H1 (cell line): ENCODE data around the gene MPLKIP. TPM values are rescaled to one million over a fixed set of nuclear protein-coding genes. Genes with fewer than 3 reads are reported as not detected.

ENCODE experiments used
- polyA plus RNA-seq, 7 experiments: library from polyadenylated mRNA; depleted of rRNA in 3 of 7; stranded (reverse) in 5 of 7; unstranded in 2 of 7; fragments of >200 nt in 5 of 7; fragments of 200-250 nt in 2 of 7; gene quantifications; 1 replicate in 5 of 7; 2 replicates in 1 of 7; 4 replicates in 1 of 7; pipeline versions ENCODE4 v1.2.1 to v1.2.3, GENCODE V29; 2011 to 2013; ENCODE audit warnings: missing spikeins in 2 of 7, mixed read lengths in 2 of 7
- total RNA-seq: library from RNA; stranded (reverse); fragmentation: NEBNext Ultra II Directional; extraction: Animal tissue kit (Norgen Biotek cat#: 25700); gene quantifications from 2 replicates; pipeline ENCODE4 v1.2.1, GENCODE V29; 2021
- TF ChIP-seq, protein P1 (sequence below): IDR thresholded peaks from 2 replicates; pipeline ENCODE4 v1.6.1; 2012; ENCODE audit warnings: inconsistent platforms

The MPLKIP gene
- total and polyA plus RNA-seq, 2 of the 8 experiments (the other 6 are each of a cell fraction or from before 2014, with no cell fraction given) = 57.2 to 73.4 TPM

DNA sequence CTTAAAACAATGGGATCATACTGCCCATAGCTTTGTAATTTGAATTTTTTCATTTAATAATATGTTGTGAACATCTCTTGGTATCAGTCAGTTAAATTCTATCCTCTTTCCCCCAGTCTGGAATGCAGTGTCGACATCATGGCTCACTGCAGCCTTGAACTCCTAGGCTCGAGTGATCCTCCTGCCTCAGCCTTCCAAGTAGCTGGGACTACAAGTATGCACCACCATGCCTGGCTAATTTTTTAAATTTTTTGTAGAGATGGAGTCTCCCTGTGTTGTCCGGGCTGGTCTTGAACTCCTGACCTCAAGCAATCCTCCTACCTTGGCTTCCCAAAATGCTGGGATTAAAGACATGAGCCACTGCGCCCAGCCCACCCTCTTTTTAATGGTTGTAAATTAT, 34.6 kb downstream of the MPLKIP start (continued):
- TF ChIP-seq, protein P1, sequence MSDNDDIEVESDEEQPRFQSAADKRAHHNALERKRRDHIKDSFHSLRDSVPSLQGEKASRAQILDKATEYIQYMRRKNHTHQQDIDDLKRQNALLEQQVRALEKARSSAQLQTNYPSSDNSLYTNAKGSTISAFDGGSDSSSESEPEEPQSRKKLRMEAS = no peak
- TF ChIP-seq, all 59 proteins: peak for 0
